SU-DHL-6 (cell line): ENCODE measurements around the gene CDC25B.

Source experiments
- H2AFZ ChIP-seq: fragments of 200-600 bp; sonication (generic); 2 replicates; pipeline ENCODE4 v1.6.1; 2014; ENCODE audit warnings: low read depth, mild to moderate bottlenecking, moderate library complexity, mixed read lengths, antibody characterized with exemption, low read length; ENCODE audit not compliant: severe bottlenecking
- H3F3A ChIP-seq: fragments of 200-600 bp; shearing (Covaris generic); 2 replicates; pipeline ENCODE4 v1.6.0; 2016; ENCODE audit warnings: antibody characterized with exemption, mild to moderate bottlenecking; ENCODE audit not compliant: insufficient read depth
- H3K27ac ChIP-seq: fragments of 200-600 bp; sonication (generic); 2 replicates; pipeline ENCODE4 v1.5.1; 2016; ENCODE audit warnings: low read depth, mild to moderate bottlenecking, low read length, moderate library complexity, mixed read lengths
- H3K27me3 ChIP-seq: fragments of 200-600 bp; sonication (generic), shearing (Covaris generic); 2 replicates; pipeline ENCODE4 v1.6.0; 2014; ENCODE audit warnings: mild to moderate bottlenecking, low read length
- H3K36me3 ChIP-seq: fragments of 200-600 bp; sonication (generic); 2 replicates; pipeline ENCODE4 v1.6.1; 2014; ENCODE audit warnings: mild to moderate bottlenecking, low read length, mixed read lengths
- H3K4me2 ChIP-seq: fragments of 300-600, 200-600 bp; shearing (Covaris generic), sonication (generic); 2 replicates; pipeline ENCODE4 v1.6.0; 2014; ENCODE audit warnings: low read length, low read depth, mild to moderate bottlenecking; ENCODE audit not compliant: poor library complexity, severe bottlenecking
- H3K4me3 ChIP-seq: fragments of 200-600 bp; sonication (generic); 2 replicates; pipeline ENCODE4 v1.5.1; 2014; ENCODE audit warnings: antibody characterized with exemption, low read length, mild to moderate bottlenecking, mixed read lengths; ENCODE audit not compliant: insufficient read depth, poor library complexity, severe bottlenecking
- H3K79me2 ChIP-seq: fragments of 200-600 bp; sonication (generic); 2 replicates; pipeline ENCODE4 v1.6.1; 2014; ENCODE audit warnings: mild to moderate bottlenecking, low read length, moderate library complexity; ENCODE audit not compliant: insufficient read depth
- H3K9ac ChIP-seq: fragments of 200-600 bp; sonication (generic); 2 replicates; pipeline ENCODE4 v1.7.0; 2014; ENCODE audit warnings: mild to moderate bottlenecking, low read length
- H3K9me2 ChIP-seq: fragments of 200-600 bp; sonication (generic); replicated peaks from 2 replicates; pipeline ENCODE4 v1.6.1; 2014; ENCODE audit warnings: low read length; ENCODE audit not compliant: insufficient read depth
- H3K9me3 ChIP-seq: fragments of 200-600 bp; sonication (generic); 2 replicates; pipeline ENCODE4 v1.6.1; 2014; ENCODE audit warnings: low read length, mixed read lengths; ENCODE audit not compliant: insufficient read depth
- H4K20me1 ChIP-seq: fragments of 200-600 bp; sonication (generic); 2 replicates; pipeline ENCODE4 v1.6.1; 2014; ENCODE audit warnings: low read depth, mild to moderate bottlenecking, antibody characterized with exemption, low read length, moderate library complexity, mixed read lengths
- CTCF ChIP-seq: fragments of 200-600 bp; sonication (generic); IDR thresholded peaks from one replicate; pipeline ENCODE4 v1.5.1; 2017; ENCODE audit warnings: antibody characterized with exemption, mild to moderate bottlenecking, low read length, moderate library complexity; ENCODE audit not compliant: insufficient read depth, poor library complexity, severe bottlenecking
- EZH2phosphoT487 ChIP-seq: fragments of 200-600 bp; sonication (generic), shearing (Covaris generic); conservative IDR thresholded peaks from 2 replicates; pipeline ENCODE4 v1.6.1; 2018; ENCODE audit warnings: mild to moderate bottlenecking, antibody characterized with exemption, low read length, moderate library complexity, mixed read lengths

Gene CDC25B

GRCh38 chr20:3800256-3800877 is 4.3 kb downstream of the CDC25B start:
- H3K4me2 ChIP-seq, result no peak overlapping the region
- no peaks in the 10 kb centered on the region for H3K36me3 ChIP-seq
- TF ChIP-seq CTCF (no peak), EZH2phosphoT487 (no peak)

GRCh38 chr20:3800878-3801260 is 4.8 kb downstream of the CDC25B start:
- Histone ChIP-seq H3K4me3 (no peak overlapping the region), H3K27me3 (no peaks in the 10 kb centered on the region), H3K4me2 (no peak overlapping the region), H3K9ac (no peak overlapping the region), H4K20me1 (no peaks in the 10 kb centered on the region), H3K36me3 (no peaks in the 10 kb centered on the region), H3K27ac (no peak overlapping the region), H3K79me2 (peaks cover 12% of the 10 kb centered on the region), H3K9me3 (no peaks in the 10 kb centered on the region), H3K9me2 (no peaks in the 10 kb centered on the region), H2AFZ (no peak overlapping the region), H3F3A (no peaks in the 10 kb centered on the region)
- TF ChIP-seq CTCF, result no peak
- TF ChIP-seq EZH2phosphoT487, result no peak

More at GRCh38 chr20:3800256-3800877, 4.3 kb downstream of the CDC25B start:
- Histone ChIP-seq H3F3A (no peaks in the 10 kb centered on the region), H3K9me3 (no peaks in the 10 kb centered on the region), H3K9me2 (no peaks in the 10 kb centered on the region), H3K79me2 (peaks cover 12% of the 10 kb centered on the region), H3K27ac (no peak overlapping the region), H3K4me3 (no peak overlapping the region), H3K9ac (no peak overlapping the region), H2AFZ (no peak overlapping the region), H4K20me1 (no peaks in the 10 kb centered on the region), H3K27me3 (no peaks in the 10 kb centered on the region)

GRCh38 chr20:3801299-3801698 is 5.2 kb downstream of the CDC25B start:
- peaks cover 12% of the 10 kb centered on the region for H3K79me2 ChIP-seq

More at GRCh38 chr20:3801299-3801698, 5.2 kb downstream of the CDC25B start:
- no peaks in the 10 kb centered on the region for H3K27me3 ChIP-seq
- H3K27ac ChIP-seq, result no peak overlapping the region
- TF ChIP-seq CTCF, result no peak
- TF ChIP-seq EZH2phosphoT487, result no peak
- H3F3A ChIP-seq, result no peaks in the 10 kb centered on the region
- H3K9ac ChIP-seq, result no peak overlapping the region
- no peaks in the 10 kb centered on the region for H3K36me3 ChIP-seq
- no peak overlapping the region for H2AFZ ChIP-seq
- no peak overlapping the region for H3K4me3 ChIP-seq
- H4K20me1 ChIP-seq, result no peaks in the 10 kb centered on the region
- H3K9me2 ChIP-seq, result no peaks in the 10 kb centered on the region
- H3K9me3 ChIP-seq, result no peaks in the 10 kb centered on the region
- H3K4me2 ChIP-seq, result no peak overlapping the region
